LHCN-M2 (cell line): ENCODE measurements around the gene GCDH. TPM values are rescaled to one million over a fixed set of nuclear protein-coding genes. Genes with fewer than 3 reads are reported as not detected.

Experiments used
- DNase-seq: peaks from one replicate; pipeline ENCODE4 v3.0.0-alpha.2; 2012; ENCODE audit warnings: low read depth
- total RNA-seq: library from RNA; depleted of rRNA; stranded (reverse); fragments of >200 nt; gene quantifications from 2 replicates; pipeline ENCODE4 v1.2.3, GENCODE V29; 2014; rRNA removed

GCDH gene
- total RNA-seq, 1 experiment from 2014 or later: 31.9 TPM

- no peak for DNase-seq
Observed at GRCh38 chr19:12939975-12940423, 49.0 kb downstream of the GCDH start.

- DNase-seq: no peak
Observed at GRCh38 chr19:12940897-12941296, 49.9 kb downstream of the GCDH start.

GRCh38 chr19:12943437-12944044 lies 52.6 kb downstream of the GCDH start:
- DNase-seq: no peak

DNA sequence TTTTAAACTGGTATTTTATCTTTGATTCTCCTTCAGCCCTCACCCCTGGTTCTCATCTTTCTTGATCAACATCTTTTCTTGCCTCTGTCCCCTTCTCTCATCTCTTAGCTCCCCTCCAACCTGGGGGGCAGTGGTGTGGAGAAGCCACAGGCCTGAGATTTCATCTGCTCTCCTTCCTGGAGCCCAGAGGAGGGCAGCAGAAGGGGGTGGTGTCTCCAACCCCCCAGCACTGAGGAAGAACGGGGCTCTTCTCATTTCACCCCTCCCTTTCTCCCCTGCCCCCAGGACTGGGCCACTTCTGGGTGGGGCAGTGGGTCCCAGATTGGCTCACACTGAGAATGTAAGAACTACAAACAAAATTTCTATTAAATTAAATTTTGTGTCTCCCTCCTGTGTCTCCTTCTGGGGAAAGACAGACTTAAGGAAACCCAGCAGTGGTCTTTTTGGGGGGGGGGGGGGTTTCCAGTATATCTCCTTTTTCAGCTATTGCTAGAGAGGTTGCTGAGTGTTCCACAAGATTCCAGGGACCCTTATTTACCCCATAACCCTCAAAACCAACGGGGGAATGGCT lies 53.2 kb downstream of the GCDH start:
- no peak for DNase-seq

GRCh38 chr19:12945479-12946091 lies 54.6 kb downstream of the GCDH start, which contains the start of gene RAD23A:
TSS of gene RAD23A (plus strand) at chr19:12945862. CDS start at chr19:12945949, 87 bp downstream.
- peak; percentile 98 for DNase-seq

DNA sequence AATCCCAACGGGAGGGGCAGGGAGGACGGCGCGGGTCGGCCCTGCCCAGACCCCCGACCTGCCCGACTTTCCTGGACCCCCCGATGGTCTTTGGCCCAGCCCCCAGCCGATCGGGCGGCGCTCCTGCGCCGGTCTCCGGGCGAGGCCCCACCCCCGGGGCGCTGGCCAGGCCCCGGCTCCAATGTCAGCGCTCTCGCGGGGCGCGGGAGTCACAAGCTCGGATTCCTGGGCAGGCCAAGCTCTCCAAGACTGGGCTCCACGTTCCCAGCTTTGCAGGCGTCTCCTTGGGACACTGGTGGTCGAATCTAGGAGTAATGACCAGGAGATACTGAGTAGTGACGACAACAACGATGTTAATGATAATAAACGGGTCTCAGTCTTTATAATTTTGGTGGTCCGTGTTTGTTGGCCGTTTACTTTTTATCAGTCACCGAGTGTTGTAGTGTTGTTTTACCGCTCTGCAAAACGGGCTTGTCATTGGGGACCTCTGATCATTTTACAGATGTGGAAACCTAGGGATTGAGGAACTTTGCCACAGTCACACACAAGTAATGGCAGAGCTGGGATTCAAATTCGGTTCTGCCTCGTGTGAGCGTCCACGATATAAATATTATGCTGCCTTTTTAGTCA lies 55.2 kb downstream of the GCDH start:
- DNase-seq: peak; percentile 81

GRCh38 chr19:12946731-12947496 lies 56.0 kb downstream of the GCDH start:
- no peak for DNase-seq

DNA sequence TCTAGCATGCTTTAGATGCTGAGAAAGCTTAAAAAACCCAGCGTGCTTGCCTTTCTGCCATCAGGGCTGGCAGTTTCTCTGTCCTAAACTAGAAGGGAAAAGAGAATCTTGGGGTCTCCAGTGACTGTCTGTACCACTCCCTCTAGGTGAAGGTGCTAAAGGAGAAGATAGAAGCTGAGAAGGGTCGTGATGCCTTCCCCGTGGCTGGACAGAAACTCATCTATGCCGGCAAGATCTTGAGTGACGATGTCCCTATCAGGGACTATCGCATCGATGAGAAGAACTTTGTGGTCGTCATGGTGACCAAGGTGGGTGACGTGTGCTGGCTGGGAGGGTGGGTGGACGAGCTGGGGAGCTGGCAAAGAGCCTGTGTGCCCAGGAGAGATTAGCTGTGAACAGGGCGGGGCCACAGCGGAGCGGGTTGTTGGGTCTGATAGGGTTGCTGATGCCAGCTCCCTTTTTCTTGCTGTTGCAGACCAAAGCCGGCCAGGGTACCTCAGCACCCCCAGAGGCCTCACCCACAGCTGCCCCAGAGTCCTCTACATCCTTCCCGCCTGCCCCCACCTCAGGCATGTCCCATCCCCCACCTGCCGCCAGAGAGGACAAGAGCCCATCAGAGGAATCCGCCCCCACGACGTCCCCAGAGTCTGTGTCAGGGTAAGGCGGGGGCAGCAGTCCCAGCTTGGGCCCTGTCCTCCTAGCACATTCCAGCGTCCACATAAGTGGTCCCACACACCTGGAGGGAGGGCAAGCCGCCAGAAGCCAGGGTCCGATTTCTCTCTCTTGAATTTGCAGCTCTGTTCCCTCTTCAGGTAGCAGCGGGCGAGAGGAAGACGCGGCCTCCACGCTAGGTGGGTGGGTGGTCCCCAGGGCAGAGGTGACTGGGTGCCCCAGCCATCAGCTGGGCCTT lies 57.0 kb downstream of the GCDH start:
- no peak for DNase-seq

GRCh38 chr19:12948612-12949362 lies 57.8 kb downstream of the GCDH start:
- no peak for DNase-seq

Other genes starting within 250 kb of the GCDH start
- 48.1 and 73.8 TPM in 2 replicates for gene MAN2B1, start 224.4 kb upstream of the GCDH start, total RNA-seq
- gene WDR83, start 224.4 kb upstream of the GCDH start, total RNA-seq: 9.1 and 10.0 TPM in 2 replicates
- 106 and 109 TPM in 2 replicates for gene DHPS, start 209.3 kb upstream of the GCDH start, total RNA-seq
- not detected in 2 replicates for gene GNG14, start 203.2 kb upstream of the GCDH start, total RNA-seq
- gene FBXW9, start 194.5 kb upstream of the GCDH start, total RNA-seq: 8.1 and 8.7 TPM in 2 replicates
- gene TNPO2, start 167.2 kb upstream of the GCDH start, total RNA-seq: 41.0 and 56.0 TPM in 2 replicates
- 372 and 446 TPM in 2 replicates for gene TRIR, start 156.5 kb upstream of the GCDH start, total RNA-seq
- gene GET3, start 153.7 kb upstream of the GCDH start, total RNA-seq: 136 and 155 TPM in 2 replicates
- gene BEST2, start 139.4 kb upstream of the GCDH start, total RNA-seq: 0.45 and 0.98 TPM in 2 replicates
- 15.2 and 20.3 TPM in 2 replicates for gene HOOK2, start 115.6 kb upstream of the GCDH start, total RNA-seq
- gene JUNB, start 99.7 kb upstream of the GCDH start, total RNA-seq: 76.8 and 91.4 TPM in 2 replicates
- gene PRDX2, start 89.4 kb upstream of the GCDH start, total RNA-seq: 101 and 124 TPM in 2 replicates
- gene THSD8, start 89.1 kb upstream of the GCDH start, total RNA-seq: not detected in 2 replicates
- gene RNASEH2A, start 84.6 kb upstream of the GCDH start, total RNA-seq: 56.2 and 59.5 TPM in 2 replicates
- gene RTBDN, start 56.6 kb upstream of the GCDH start, total RNA-seq: not detected in 2 replicates
- 0.13 TPM in 1 of 2 replicates, not detected in the other for gene MAST1, start 52.6 kb upstream of the GCDH start, total RNA-seq
- gene DNASE2, start 9.7 kb upstream of the GCDH start, total RNA-seq: 17.2 and 18.9 TPM in 2 replicates
- gene KLF1, start 4.0 kb upstream of the GCDH start, total RNA-seq: not detected in 2 replicates
- gene SYCE2, start 28.1 kb downstream of the GCDH start, total RNA-seq: 0.17 TPM in 1 of 2 replicates, not detected in the other
- 64.0 and 77.4 TPM in 2 replicates for gene FARSA, start 42.6 kb downstream of the GCDH start, total RNA-seq
- gene CALR, start 47.4 kb downstream of the GCDH start, total RNA-seq: 1,263 and 1,378 TPM in 2 replicates
- 158 and 176 TPM in 2 replicates for gene RAD23A, start 54.7 kb downstream of the GCDH start, total RNA-seq
- gene GADD45GIP1, start 66.1 kb downstream of the GCDH start, total RNA-seq: 59.3 and 71.9 TPM in 2 replicates
- gene DAND5, start 78.4 kb downstream of the GCDH start, total RNA-seq: 0.06 TPM in 1 of 2 replicates, not detected in the other
- gene NFIX, start 104.3 kb downstream of the GCDH start, total RNA-seq: 9.2 and 13.9 TPM in 2 replicates
- gene LYL1, start 211.7 kb downstream of the GCDH start, total RNA-seq: not detected in 2 replicates
- 39.6 and 40.0 TPM in 2 replicates for gene TRMT1, start 225.6 kb downstream of the GCDH start, total RNA-seq
- gene NACC1, start 227.1 kb downstream of the GCDH start, total RNA-seq: 84.1 and 86.1 TPM in 2 replicates